ENCODE results near the gene PPP1R15B. TPM values are rescaled to one million over a fixed set of nuclear protein-coding genes. Genes with fewer than 3 reads are reported as not detected.

The PPP1R15B gene
- polyA plus RNA-seq, 1 experiment, result 24.6 TPM

- POLR2A ChIA-PET, result no interaction called here
- H3K36me3 ChIP-seq (ENCODE audit: control insufficient read depth, insufficient read depth, low read length), result no peaks in the 10 kb centered on the region
- H3K4me3 ChIP-seq (ENCODE audit: low read depth, low read length), result no peak overlapping the region
- H3K27me3 ChIP-seq (ENCODE audit: control insufficient read depth, insufficient read depth, low read length), result no peaks in the 10 kb centered on the region
- no peak for DNase-seq (ENCODE audit: low read depth)
- TF ChIP-seq, protein P1, sequence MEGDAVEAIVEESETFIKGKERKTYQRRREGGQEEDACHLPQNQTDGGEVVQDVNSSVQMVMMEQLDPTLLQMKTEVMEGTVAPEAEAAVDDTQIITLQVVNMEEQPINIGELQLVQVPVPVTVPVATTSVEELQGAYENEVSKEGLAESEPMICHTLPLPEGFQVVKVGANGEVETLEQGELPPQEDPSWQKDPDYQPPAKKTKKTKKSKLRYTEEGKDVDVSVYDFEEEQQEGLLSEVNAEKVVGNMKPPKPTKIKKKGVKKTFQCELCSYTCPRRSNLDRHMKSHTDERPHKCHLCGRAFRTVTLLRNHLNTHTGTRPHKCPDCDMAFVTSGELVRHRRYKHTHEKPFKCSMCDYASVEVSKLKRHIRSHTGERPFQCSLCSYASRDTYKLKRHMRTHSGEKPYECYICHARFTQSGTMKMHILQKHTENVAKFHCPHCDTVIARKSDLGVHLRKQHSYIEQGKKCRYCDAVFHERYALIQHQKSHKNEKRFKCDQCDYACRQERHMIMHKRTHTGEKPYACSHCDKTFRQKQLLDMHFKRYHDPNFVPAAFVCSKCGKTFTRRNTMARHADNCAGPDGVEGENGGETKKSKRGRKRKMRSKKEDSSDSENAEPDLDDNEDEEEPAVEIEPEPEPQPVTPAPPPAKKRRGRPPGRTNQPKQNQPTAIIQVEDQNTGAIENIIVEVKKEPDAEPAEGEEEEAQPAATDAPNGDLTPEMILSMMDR (IDR thresholded peaks at IDR 0.05; ENCODE audit: insufficient read depth, low read depth, low read length), result no peak
- CTCF ChIA-PET, result interaction anchor here (5.0 kb wide), 1 partner anchor 9 kb away, joined by 34 read pairs; no protein-coding TSS in a partner anchor
These were observed 9.8 kb upstream of the PPP1R15B start for GRCh38 chr1:204421441-204421840.

GRCh38 chr1:204420039-204421004 is 8.7 kb upstream of the PPP1R15B start:
- POLR2A ChIA-PET, result no interaction called here
- TF ChIP-seq, protein P1 (IDR thresholded peaks at IDR 0.05; ENCODE audit: insufficient read depth, low read depth, low read length), result no peak
- DNase-seq (ENCODE audit: low read depth), result no peak
- Histone ChIP-seq H3K4me3 (ENCODE audit: low read depth, low read length) (no peak overlapping the region), H3K27me3 (ENCODE audit: control insufficient read depth, insufficient read depth, low read length) (no peaks in the 10 kb centered on the region), H3K36me3 (ENCODE audit: control insufficient read depth, insufficient read depth, low read length) (no peaks in the 10 kb centered on the region)
- CTCF ChIA-PET, result interaction anchor here (0.8 to 5.0 kb wide), 2 partner anchors 11 to 206 kb away, joined by 4 to 34 read pairs; no protein-coding TSS in a partner anchor

GRCh38 chr1:204419064-204419403 is 7.4 kb upstream of the PPP1R15B start:
- CTCF ChIA-PET, result interaction anchor here (0.7 to 5.0 kb wide), 3 partner anchors 12 to 204 kb away, joined by 3 to 34 read pairs (median 4); no protein-coding TSS in a partner anchor

DNA sequence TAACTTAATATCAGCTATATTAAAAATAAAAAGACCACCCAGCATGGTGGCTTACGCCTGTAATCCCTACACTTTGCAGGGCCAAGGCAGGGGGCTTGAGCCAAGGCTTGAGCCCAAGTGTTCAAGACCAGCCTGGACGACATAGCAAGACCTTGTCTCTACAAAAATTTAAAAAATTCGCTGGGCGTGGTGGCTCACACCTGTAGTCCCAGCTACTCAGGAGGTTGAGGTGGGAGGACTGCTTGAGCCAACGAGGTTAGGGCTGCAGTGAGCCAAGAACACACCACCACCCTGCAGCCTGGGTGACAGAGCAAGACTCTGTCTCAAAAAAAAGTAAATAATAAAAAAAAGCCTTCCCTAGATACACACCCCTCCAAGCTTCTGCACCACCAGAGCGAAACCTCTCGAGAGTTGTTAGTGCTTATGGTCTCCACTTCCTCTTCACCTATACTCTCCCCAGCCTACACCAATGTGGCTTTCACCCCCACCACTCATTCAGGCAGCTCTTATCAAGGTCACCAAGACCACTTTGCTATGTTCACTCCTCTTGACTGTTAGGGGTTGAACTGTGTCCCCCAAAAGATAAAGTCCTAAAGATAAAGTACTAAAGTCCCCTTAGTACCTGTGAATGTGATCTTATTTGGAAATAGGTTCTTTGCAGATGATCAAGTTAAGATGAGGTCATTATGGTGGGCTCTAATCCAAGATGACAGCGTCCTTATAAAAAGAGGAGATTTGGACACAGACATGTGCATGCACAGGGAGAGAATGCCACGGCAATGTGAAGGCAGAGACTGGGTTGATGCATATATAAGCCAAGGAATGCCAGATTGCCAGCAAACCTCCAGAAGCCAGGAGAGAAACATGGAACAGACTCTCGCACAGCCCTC is 6.8 kb upstream of the PPP1R15B start:
- POLR2A ChIA-PET, result no interaction called here
- DNase-seq (ENCODE audit: low read depth), result no peak
- H3K4me3 ChIP-seq (ENCODE audit: low read depth, low read length), result no peak overlapping the region

More at GRCh38 chr1:204419064-204419403, 7.4 kb upstream of the PPP1R15B start:
- H3K4me3 ChIP-seq (ENCODE audit: low read depth, low read length), result no peak overlapping the region
- no peak for DNase-seq (ENCODE audit: low read depth)
- H3K27me3 ChIP-seq (ENCODE audit: control insufficient read depth, insufficient read depth, low read length), result no peaks in the 10 kb centered on the region
- POLR2A ChIA-PET, result no interaction called here
- no peaks in the 10 kb centered on the region for H3K36me3 ChIP-seq (ENCODE audit: control insufficient read depth, insufficient read depth, low read length)
- TF ChIP-seq, protein P1 (IDR thresholded peaks at IDR 0.05; ENCODE audit: insufficient read depth, low read depth, low read length), result no peak

More for the DNA sequence above, 6.8 kb upstream of the PPP1R15B start:
- no peaks in the 10 kb centered on the region for H3K36me3 ChIP-seq (ENCODE audit: control insufficient read depth, insufficient read depth, low read length)
- CTCF ChIA-PET, result interaction anchor here (0.7 to 5.0 kb wide), 10 partner anchors 9 to 388 kb away, joined by 3 to 34 read pairs (median 6); partner anchors contain the start of gene PIK3C2B
- H3K27me3 ChIP-seq (ENCODE audit: control insufficient read depth, insufficient read depth, low read length), result no peaks in the 10 kb centered on the region
- TF ChIP-seq, protein P1 (IDR thresholded peaks at IDR 0.05; ENCODE audit: insufficient read depth, low read depth, low read length), result no peak
